Adrenal gland (tissue), 12 donors: ENCODE data around the gene PPM1A. TPM values are rescaled to one million over a fixed set of nuclear protein-coding genes. Genes with fewer than 3 reads are reported as not detected.

Experiments
- DNase-seq, 7 donors: peaks; one replicate each; pipeline ENCODE4 v3.0.0-alpha.2; 2019 to 2020
- H3K27ac ChIP-seq, 5 donors: fragments of 200-600 bp; sonication (generic) in 4 of 5; 1 replicate in 3 of 5; 2 replicates in 2 of 5; pipeline versions ENCODE4 v1.5.1 to v1.8.0; 2016 to 2020; ENCODE audit warnings: mild to moderate bottlenecking in 1 of 5
- H3K27me3 ChIP-seq: fragments of 200-600 bp; 2 replicates; pipeline ENCODE4 v1.8.0; 2021
- H3K36me3 ChIP-seq, 2 donors: fragments of 200-600 bp; replicated peaks in 1 of 2; 1 replicate in 1 of 2; 2 replicates in 1 of 2; pipeline versions ENCODE4 v1.5.1 to v1.8.0; 2018 to 2022
- H3K4me1 ChIP-seq, 2 donors: fragments of 200-600 bp; replicated peaks in 1 of 2; 1 replicate in 1 of 2; 2 replicates in 1 of 2; pipeline versions ENCODE4 v1.5.1 to v1.8.0; 2018 to 2021
- H3K4me3 ChIP-seq, 4 donors: fragments of 200-600 bp; sonication (generic) in 3 of 4; one replicate each; pipeline ENCODE4 v1.5.1; 2016 to 2018
- H3K9me3 ChIP-seq, 3 donors: fragments of 200-600 bp; sonication (generic) in 1 of 3; replicated peaks in 1 of 3; 1 replicate in 2 of 3; 2 replicates in 1 of 3; pipeline versions ENCODE4 v1.5.1 to v1.8.0; 2016 to 2021
- POLR2A ChIP-seq, 2 donors: fragments of 450-650 bp; IDR thresholded peaks; one replicate each; pipeline ENCODE4 v1.6.1; 2017; ENCODE audit warnings: antibody characterized with exemption in 2 of 2, mild to moderate bottlenecking in 2 of 2, moderate library complexity in 1 of 2
- WGBS, 4 donors: extraction: QIAGEN DNeasy Blood & Tissue Kit in 2 of 4; methylation state at CpG; one replicate each; pipeline versions ENCODE4 v1.1.5 to v1.1.7; 2013 to 2017; 5-methylcytosine and 5-hydroxymethylcytosine counted together
- intact Hi-C, 2 donors: fragments of 100-400 bp; cut with DNase I; formaldehyde crosslinking; loops; one replicate each; pipeline versions ENCODE4 v1.14.1 to v1.15.0; 2022 to 2023
- polyA plus RNA-seq, 3 donors: library from polyadenylated mRNA; stranded (reverse); fragments of 200-250 nt in 2 of 3; fragments of 350-450 nt in 1 of 3; fragmentation: Illumina TruSeq in 1 of 3; extraction: RNeasy Lipid Tissue Mini Kit (QIAGEN cat#74804) in 1 of 3; gene quantifications; one replicate each; pipeline ENCODE4 v1.2.3, GENCODE V29; 2013 to 2014
- total RNA-seq, 9 donors: library from RNA; depleted of rRNA in 4 of 9; stranded (reverse); fragments of >200 nt in 4 of 9; fragments of 120-200 nt in 1 of 9; fragmentation: NEBNext Ultra II Directional in 1 of 9; extraction: Animal tissue kit (Norgen Biotek cat#: 25700) in 1 of 9; gene quantifications; one replicate each; pipeline versions ENCODE4 v1.1.0 to v1.2.4, GENCODE V29; 2013 to 2023
- TF ChIP-seq, protein P1 (sequence below), 6 experiments: fragments of 450-650 bp in 4 of 6; fragments of 200-600 bp in 2 of 6; sonication (generic) in 1 of 6; IDR thresholded peaks; 1 replicate in 5 of 6; 2 replicates in 1 of 6; pipeline versions ENCODE4 v1.5.1 to v1.8.0; 2016 to 2021; ENCODE audit warnings: antibody characterized with exemption in 6 of 6, mild to moderate bottlenecking in 2 of 6, moderate library complexity in 1 of 6
- donor health status: healthy with polysubstance abuse.
- donor health status: Bipolar disorder and iron deficiency.
- donor health status: DM: yes; HTN: yes; CAD: no.
- donor health status: DM: no; HTN: no; CAD: no.
- donor health status: DM: no; HTN: no; CAD: no.
- donor health status: DM: yes; HTN: yes; CAD: no.

PPM1A gene
- total and polyA plus RNA-seq, 12 donors = 19.1 to 56.5 (median 34.2) TPM

DNA sequence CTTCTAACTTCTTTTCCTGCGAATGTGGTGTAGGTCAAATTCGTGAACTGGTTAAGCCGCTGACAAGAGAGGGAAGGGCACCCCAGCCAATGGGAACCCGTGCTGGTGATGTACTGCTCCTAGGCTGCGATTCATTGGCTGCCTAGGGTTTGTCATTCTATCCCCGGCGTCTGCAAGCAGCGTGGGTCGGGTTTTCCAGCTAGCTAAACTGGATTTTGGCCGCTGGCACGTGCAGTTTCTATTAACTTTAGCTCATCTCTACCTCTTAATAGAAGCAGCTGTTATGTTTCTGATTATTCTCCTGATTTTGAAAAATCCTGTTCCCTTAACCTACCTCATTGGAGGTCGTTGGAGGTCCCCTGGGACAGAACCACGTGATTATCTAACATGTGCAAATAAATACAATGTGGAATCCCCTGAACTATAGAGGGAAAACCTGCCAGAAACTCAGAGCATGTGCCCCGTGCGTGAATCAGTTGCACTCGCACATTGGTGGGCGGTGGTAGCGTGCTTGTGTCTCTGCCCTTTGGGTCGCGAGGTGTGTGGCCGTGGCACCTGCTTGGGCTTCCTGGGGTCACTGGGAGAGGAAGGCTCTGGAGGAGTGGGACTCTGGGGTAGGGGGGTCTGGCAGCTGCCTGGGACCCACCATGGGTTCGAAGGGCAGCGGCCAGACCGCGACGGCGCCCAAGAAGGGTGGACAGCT is 876 bp upstream of the PPM1A start:
- WGBS, 4 donors = 0 to 3% (median 1%) methylated on average over 23 to 27 of the region's 27 CpGs
- H3K9me3 ChIP-seq = no peaks in the 10 kb centered on the region
- H3K27me3 ChIP-seq = no peaks in the 10 kb centered on the region
- peak; percentile 89 to 97 (median 95) for DNase-seq
- no peaks in the 10 kb centered on the region for H3K36me3 ChIP-seq
- peaks cover 23 to 30% of the 10 kb centered on the region in 2 donors for H3K4me1 ChIP-seq
- intact Hi-C loops = no loop called here
- peak overlapping the region; percentile 84 to 100 (median 99) for H3K27ac ChIP-seq
- H3K4me3 ChIP-seq = peak overlapping the region; percentile 6 to 89 (median 74)
- TF ChIP-seq, protein P1, sequence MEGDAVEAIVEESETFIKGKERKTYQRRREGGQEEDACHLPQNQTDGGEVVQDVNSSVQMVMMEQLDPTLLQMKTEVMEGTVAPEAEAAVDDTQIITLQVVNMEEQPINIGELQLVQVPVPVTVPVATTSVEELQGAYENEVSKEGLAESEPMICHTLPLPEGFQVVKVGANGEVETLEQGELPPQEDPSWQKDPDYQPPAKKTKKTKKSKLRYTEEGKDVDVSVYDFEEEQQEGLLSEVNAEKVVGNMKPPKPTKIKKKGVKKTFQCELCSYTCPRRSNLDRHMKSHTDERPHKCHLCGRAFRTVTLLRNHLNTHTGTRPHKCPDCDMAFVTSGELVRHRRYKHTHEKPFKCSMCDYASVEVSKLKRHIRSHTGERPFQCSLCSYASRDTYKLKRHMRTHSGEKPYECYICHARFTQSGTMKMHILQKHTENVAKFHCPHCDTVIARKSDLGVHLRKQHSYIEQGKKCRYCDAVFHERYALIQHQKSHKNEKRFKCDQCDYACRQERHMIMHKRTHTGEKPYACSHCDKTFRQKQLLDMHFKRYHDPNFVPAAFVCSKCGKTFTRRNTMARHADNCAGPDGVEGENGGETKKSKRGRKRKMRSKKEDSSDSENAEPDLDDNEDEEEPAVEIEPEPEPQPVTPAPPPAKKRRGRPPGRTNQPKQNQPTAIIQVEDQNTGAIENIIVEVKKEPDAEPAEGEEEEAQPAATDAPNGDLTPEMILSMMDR (IDR thresholded peaks at IDR 0.05) = no peak
- TF ChIP-seq POLR2A (IDR thresholded peaks at IDR 0.05) = peak in 1 of 2 donors; percentile 80

DNA sequence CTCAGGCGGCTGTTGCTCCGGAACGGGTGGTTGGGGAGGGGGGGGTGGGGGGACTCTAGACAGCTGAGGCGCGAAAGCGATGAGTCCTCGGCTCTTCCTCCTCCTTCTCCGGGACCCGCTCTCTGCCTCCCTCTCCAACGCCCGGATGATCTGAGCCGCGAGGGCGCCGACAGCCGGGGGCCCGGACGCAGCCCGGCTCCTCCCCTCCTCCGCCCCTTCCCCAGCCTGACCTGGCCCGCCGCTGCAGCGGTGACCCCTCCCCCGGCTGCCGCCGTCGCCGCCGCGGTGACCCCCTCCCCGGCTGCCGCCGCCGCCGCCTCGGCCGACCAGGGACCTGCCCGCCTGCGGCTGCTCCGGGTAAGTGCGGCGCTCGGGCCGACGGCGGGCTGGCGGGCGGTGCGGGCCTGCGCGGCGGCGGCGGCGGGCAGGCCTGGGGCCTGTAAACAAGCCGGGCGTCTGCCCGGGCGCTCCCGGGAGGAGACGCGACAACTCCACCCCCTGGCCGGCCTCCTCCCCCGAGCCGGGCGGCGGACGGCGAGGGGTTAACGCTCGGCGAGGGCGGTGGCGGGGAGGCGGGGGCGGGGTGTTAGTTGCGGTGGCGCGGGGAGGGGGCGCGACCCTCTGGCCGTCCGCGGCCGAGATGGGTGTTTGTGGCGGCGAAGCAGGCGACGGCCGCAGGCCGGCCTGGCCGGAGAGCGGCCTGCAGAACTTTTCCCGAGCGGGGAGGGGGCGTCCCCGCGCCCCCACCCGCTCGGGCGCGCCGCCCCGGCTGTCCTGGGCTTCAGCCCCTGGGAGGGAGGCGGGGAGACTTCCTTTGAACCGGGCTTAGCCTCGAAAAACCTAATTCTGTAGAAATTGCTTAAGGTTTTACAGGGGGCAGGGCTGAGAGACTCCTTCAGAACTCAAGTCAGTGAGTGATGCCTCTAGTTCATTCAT is 568 bp downstream of the PPM1A start:
- 0 to 1% (median 0%) methylated on average over 12 to 104 of the region's 107 CpGs for WGBS, 4 donors
- no peaks in the 10 kb centered on the region for H3K27me3 ChIP-seq
- no peaks in the 10 kb centered on the region for H3K36me3 ChIP-seq
- peak overlapping the region in 4 of 5 donors; percentile 96 to 100 (median 100) for H3K27ac ChIP-seq
- DNase-seq = peak; percentile 67 to 77 (median 73)
- TF ChIP-seq POLR2A (IDR thresholded peaks at IDR 0.05) = peak in 1 of 2 donors; percentile 38
- TF ChIP-seq, protein P1 (IDR thresholded peaks at IDR 0.05) = no peak
- H3K9me3 ChIP-seq = no peaks in the 10 kb centered on the region
- peak overlapping the region in 3 of 4 donors; percentile 77 to 90 (median 89) for H3K4me3 ChIP-seq
- intact Hi-C loops = loop anchor here in 1 of 2 donors (10.0 kb wide), 1 partner anchor 75 kb away; no protein-coding TSS in a partner anchor
- H3K4me1 ChIP-seq = peaks cover 23 to 45% of the 10 kb centered on the region in 2 donors

DNA sequence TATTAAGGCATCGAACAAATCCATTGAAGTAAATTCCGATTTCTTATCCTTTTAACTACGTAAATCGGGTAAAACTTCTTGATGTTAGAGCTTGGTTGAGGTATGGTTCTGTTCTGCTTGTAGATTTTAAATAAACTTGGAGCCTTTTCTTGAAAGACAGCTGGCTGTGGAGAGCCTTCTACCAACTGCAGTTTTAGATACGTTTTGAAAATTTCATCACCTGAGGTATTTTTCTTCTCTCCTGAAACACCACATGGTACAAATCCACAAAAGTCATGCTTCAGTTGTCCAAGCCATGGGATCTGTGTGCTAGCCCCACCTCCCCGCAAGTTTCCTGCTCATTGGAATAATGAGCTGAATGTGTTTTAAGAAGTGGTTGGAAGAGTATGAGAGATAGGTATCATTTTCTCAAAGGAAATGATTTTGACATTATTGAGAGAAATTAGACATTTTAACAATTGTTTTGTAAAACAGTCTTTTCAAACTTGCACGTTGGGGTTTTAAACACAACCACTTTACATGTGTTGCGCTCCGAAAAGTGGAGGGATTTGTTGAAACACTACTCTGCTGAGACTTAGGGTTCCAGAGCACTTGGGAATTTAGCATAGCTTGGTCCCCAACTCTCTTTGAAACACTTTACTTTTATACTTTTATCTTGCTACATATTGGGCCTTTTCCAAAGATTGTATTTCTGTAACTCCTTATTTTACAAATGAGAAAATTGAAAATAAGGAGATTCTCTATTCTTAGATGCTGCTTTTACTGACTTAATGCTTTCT is 1.4 kb downstream of the PPM1A start:
- peak in 2 of 7 donors; percentile 16 to 25 for DNase-seq
- 16 to 20% (median 19%) methylated on average over 9 of the region's 9 CpGs for WGBS, 4 donors
- H3K9me3 ChIP-seq = no peaks in the 10 kb centered on the region
- intact Hi-C loops = loop anchor here in 1 of 2 donors (10.0 kb wide), 1 partner anchor 74 kb away; no protein-coding TSS in a partner anchor
- peak overlapping the region in 4 of 5 donors; percentile 96 to 100 (median 100) for H3K27ac ChIP-seq
- H3K36me3 ChIP-seq = no peaks in the 10 kb centered on the region
- H3K27me3 ChIP-seq = no peaks in the 10 kb centered on the region
- peak in 1 of 2 donors; percentile 15 for TF ChIP-seq POLR2A (IDR thresholded peaks at IDR 0.05)
- TF ChIP-seq, protein P1 (IDR thresholded peaks at IDR 0.05) = no peak
- peaks cover 23 to 46% of the 10 kb centered on the region in 2 donors for H3K4me1 ChIP-seq
- peak overlapping the region in 3 of 4 donors; percentile 77 to 90 (median 89) for H3K4me3 ChIP-seq
